Measurements from ENCODE around the gene CUX1. TPM values are rescaled to one million over a fixed set of nuclear protein-coding genes. Genes with fewer than 3 reads are reported as not detected.

Gene CUX1
- total and polyA plus RNA-seq, 2 donors (not counting 1 experiment from before 2014, with no cell fraction given) = 10.8 to 86.5 TPM

- no peak for DNase-seq
Observed at GRCh38 chr7:102120666-102121195, 303.3 kb downstream of the CUX1 start.

More at GRCh38 chr7:102120666-102121195, 303.3 kb downstream of the CUX1 start:
- no peaks in the 10 kb centered on the region for H3K9me3 Mint-ChIP-seq (ENCODE audit: insufficient read depth)
- Histone ChIP-seq H3K36me3 (replicated peaks in 1 of 2; ENCODE audit: control extremely low read depth in 1 of 2, control insufficient read depth in 1 of 2, extremely low read depth in 1 of 2, insufficient read depth in 2 of 2, low read length in 1 of 2) (peaks cover 0 to 9% of the 10 kb centered on the region in 2 experiments), H3K4me1 (ENCODE audit: control insufficient read depth in 2 of 2, insufficient read depth in 2 of 2, low read length in 2 of 2) (peaks cover 3 to 8% of the 10 kb centered on the region in 2 donors), H3K27me3 (replicated peaks in 1 of 4; ENCODE audit: control extremely low read depth in 1 of 4, control insufficient read depth in 3 of 4, insufficient read depth in 4 of 4, low read length in 3 of 4) (no peaks in the 10 kb centered on the region), H3K27ac (ENCODE audit: low read length in 2 of 2) (no peak overlapping the region), H3K79me2 (ENCODE audit: control insufficient read depth, insufficient read depth, low read length) (no peaks in the 10 kb centered on the region), H2AFZ (ENCODE audit: insufficient read depth, low read depth, low read length, poor library complexity, severe bottlenecking) (no peak overlapping the region), H3K9ac (ENCODE audit: low read length) (no peak overlapping the region), H4K20me1 (ENCODE audit: control insufficient read depth, insufficient read depth, low read length, poor library complexity, severe bottlenecking) (no peaks in the 10 kb centered on the region), H3K9me3 (ENCODE audit: control extremely low read depth in 1 of 3, control insufficient read depth in 2 of 3, insufficient read depth in 1 of 3, low read length in 2 of 3) (no peaks in the 10 kb centered on the region), H3K4me3 (ENCODE audit: control extremely low read depth in 1 of 5, extremely low read depth in 1 of 5, insufficient read depth in 1 of 5, low read depth in 2 of 5, low read length in 4 of 5) (no peak overlapping the region), H3K4me2 (replicated peaks; ENCODE audit: low read depth, low read length, poor library complexity, severe bottlenecking) (no peak overlapping the region)
- no peak overlapping the region for H3K27ac Mint-ChIP-seq
- ChIA-PET POLR2A (no interaction called here), CTCF (interaction anchor here (1.1 kb wide), 1 partner anchor 378 kb away, joined by 3 read pairs; no protein-coding TSS in a partner anchor)
- H3K27me3 Mint-ChIP-seq = no peaks in the 10 kb centered on the region
- H3K4me1 Mint-ChIP-seq = peaks cover 13% of the 10 kb centered on the region
- no peak overlapping the region for H3K4me3 Mint-ChIP-seq
- ATAC-seq (ENCODE audit: low read depth) = no peak
- TF ChIP-seq CTCF (IDR thresholded peaks at IDR 0.05) = no peak
- TF ChIP-seq EZH2 (IDR thresholded peaks at IDR 0.05; ENCODE audit: borderline replicate concordance, insufficient read depth, low read depth, low read length, poor library complexity, severe bottlenecking) = no peak
- 100% methylated on average over 1 of the region's 5 CpGs for WGBS (ENCODE audit: insufficient coverage)
- intact Hi-C loops (cut with micrococcal nuclease) = no loop called here
